ENCODE measurements around the gene COP1. TPM values are rescaled to one million over a fixed set of nuclear protein-coding genes. Genes with fewer than 3 reads are reported as not detected.

The COP1 gene
- total and polyA plus RNA-seq, 2 of the 4 experiments (the other 2 are of a cell fraction) = 17.8 to 35.0 TPM

GRCh38 chr1:176195547-176195946 lies 11.5 kb downstream of the COP1 start:
- no peak overlapping the region for H2AFZ ChIP-seq (replicated peaks; ENCODE audit: low read length, poor library complexity)
- peaks cover 57% of the 10 kb centered on the region for H4K20me1 ChIP-seq (ENCODE audit: insufficient read depth, low read length)
- H3K14ac ChIP-seq (replicated peaks; ENCODE audit: low read depth, low read length) = no peak overlapping the region
- H3K27ac ChIP-seq (ENCODE audit: insufficient read depth, low read length) = no peak overlapping the region
- no peak for DNase-seq
- H3K27me3 ChIP-seq (ENCODE audit: control insufficient read depth, insufficient read depth, low read length) = no peaks in the 10 kb centered on the region
- no peak for ATAC-seq (ENCODE audit: low read depth)
- ChIA-PET CTCF (no interaction called here), POLR2A (ENCODE audit: unreplicated experiment) (no interaction called here)
- H2BK15ac ChIP-seq (ENCODE audit: low read depth, low read length) = no peak overlapping the region
- in situ Hi-C loops (cut with MboI; ENCODE audit: low sequenced_read_pairs) (no loop called here), intact Hi-C loops (cut with micrococcal nuclease) (no loop called here), dilution Hi-C loops (cut with HindIII; ENCODE audit: low sequenced_read_pairs, unreplicated experiment) (no loop called here)
- no peak overlapping the region for H3K4me3 ChIP-seq (ENCODE audit: insufficient read depth, low read depth, low read length)
- H2AK5ac ChIP-seq (ENCODE audit: low read depth, low read length) = no peak overlapping the region
- no peak overlapping the region for H2BK120ac ChIP-seq (ENCODE audit: low read depth, low read length)
- H3K36me3 ChIP-seq (ENCODE audit: control insufficient read depth, insufficient read depth, low read length) = no peaks in the 10 kb centered on the region; the same call in 1 of the 2 replicates
- no peak for TF ChIP-seq ELK1 (IDR thresholded peaks at IDR 0.05; ENCODE audit: borderline replicate concordance, low read depth, low read length)
- H2BK5ac ChIP-seq (ENCODE audit: low read depth, low read length, poor library complexity, severe bottlenecking) = no peak overlapping the region
- no peak overlapping the region for H4K5ac ChIP-seq (ENCODE audit: low read depth, low read length)
- H3K9me1 ChIP-seq (ENCODE audit: insufficient read depth, low read length) = no peaks in the 10 kb centered on the region
- H3K4me2 ChIP-seq (ENCODE audit: low read depth, low read length) = no peak overlapping the region
- no peaks in the 10 kb centered on the region for H3K4me1 ChIP-seq (ENCODE audit: control insufficient read depth, insufficient read depth, low read length)
- 100% methylated on average over 3 of the region's 7 CpGs; no CpG with 5 or more reads in 1 of the 2 experiments for WGBS, 2 experiments (ENCODE audit: extremely low coverage in 2 of 2, insufficient read length in 1 of 2)
- no peaks in the 10 kb centered on the region for H3K9me3 ChIP-seq (ENCODE audit: control insufficient read depth, insufficient read depth, low read length)
- no TSS peak for BruUV-seq (replicated peaks)
- no peak overlapping the region for H2BK20ac ChIP-seq (ENCODE audit: low read depth, low read length)
- H3K79me1 ChIP-seq (ENCODE audit: low read depth in 1 of 2, low read length in 2 of 2) = peaks cover 8 to 36% of the 10 kb centered on the region in 2 experiments; a peak in 3 of 4 replicates
- H2AK9ac ChIP-seq (replicated peaks; ENCODE audit: low read depth, low read length, poor library complexity) = no peak overlapping the region
- H3K4ac ChIP-seq (ENCODE audit: low read depth, low read length) = no peak overlapping the region
- no peak overlapping the region for H3K9ac ChIP-seq (ENCODE audit: low read depth, low read length)
- no peak overlapping the region for H3K56ac ChIP-seq (ENCODE audit: extremely low read depth, insufficient read depth, low read length)
- H4K91ac ChIP-seq (ENCODE audit: insufficient read depth, low read depth, low read length) = no peak overlapping the region
- no peak overlapping the region for H4K8ac ChIP-seq (ENCODE audit: low read depth in 2 of 2, low read length in 2 of 2)
- H3K18ac ChIP-seq (ENCODE audit: low read depth, low read length) = no peak overlapping the region
- H3K23ac ChIP-seq (ENCODE audit: low read depth, low read length) = no peak overlapping the region

Data from IMR-90 (cell line).